Measurements from ENCODE around the gene PCDH18. TPM values are rescaled to one million over a fixed set of nuclear protein-coding genes. Genes with fewer than 3 reads are reported as not detected.
A peak's percentile ranks its signal among the peaks of the same experiment; 100 is the strongest.

The PCDH18 gene, protein sequence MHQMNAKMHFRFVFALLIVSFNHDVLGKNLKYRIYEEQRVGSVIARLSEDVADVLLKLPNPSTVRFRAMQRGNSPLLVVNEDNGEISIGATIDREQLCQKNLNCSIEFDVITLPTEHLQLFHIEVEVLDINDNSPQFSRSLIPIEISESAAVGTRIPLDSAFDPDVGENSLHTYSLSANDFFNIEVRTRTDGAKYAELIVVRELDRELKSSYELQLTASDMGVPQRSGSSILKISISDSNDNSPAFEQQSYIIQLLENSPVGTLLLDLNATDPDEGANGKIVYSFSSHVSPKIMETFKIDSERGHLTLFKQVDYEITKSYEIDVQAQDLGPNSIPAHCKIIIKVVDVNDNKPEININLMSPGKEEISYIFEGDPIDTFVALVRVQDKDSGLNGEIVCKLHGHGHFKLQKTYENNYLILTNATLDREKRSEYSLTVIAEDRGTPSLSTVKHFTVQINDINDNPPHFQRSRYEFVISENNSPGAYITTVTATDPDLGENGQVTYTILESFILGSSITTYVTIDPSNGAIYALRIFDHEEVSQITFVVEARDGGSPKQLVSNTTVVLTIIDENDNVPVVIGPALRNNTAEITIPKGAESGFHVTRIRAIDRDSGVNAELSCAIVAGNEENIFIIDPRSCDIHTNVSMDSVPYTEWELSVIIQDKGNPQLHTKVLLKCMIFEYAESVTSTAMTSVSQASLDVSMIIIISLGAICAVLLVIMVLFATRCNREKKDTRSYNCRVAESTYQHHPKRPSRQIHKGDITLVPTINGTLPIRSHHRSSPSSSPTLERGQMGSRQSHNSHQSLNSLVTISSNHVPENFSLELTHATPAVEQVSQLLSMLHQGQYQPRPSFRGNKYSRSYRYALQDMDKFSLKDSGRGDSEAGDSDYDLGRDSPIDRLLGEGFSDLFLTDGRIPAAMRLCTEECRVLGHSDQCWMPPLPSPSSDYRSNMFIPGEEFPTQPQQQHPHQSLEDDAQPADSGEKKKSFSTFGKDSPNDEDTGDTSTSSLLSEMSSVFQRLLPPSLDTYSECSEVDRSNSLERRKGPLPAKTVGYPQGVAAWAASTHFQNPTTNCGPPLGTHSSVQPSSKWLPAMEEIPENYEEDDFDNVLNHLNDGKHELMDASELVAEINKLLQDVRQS
- total RNA-seq, result 10 to 100 TPM in 2 of 4 donors, 1 to 10 TPM in 2; 2.1 to 22.4 (median 11.5) TPM

DNA sequence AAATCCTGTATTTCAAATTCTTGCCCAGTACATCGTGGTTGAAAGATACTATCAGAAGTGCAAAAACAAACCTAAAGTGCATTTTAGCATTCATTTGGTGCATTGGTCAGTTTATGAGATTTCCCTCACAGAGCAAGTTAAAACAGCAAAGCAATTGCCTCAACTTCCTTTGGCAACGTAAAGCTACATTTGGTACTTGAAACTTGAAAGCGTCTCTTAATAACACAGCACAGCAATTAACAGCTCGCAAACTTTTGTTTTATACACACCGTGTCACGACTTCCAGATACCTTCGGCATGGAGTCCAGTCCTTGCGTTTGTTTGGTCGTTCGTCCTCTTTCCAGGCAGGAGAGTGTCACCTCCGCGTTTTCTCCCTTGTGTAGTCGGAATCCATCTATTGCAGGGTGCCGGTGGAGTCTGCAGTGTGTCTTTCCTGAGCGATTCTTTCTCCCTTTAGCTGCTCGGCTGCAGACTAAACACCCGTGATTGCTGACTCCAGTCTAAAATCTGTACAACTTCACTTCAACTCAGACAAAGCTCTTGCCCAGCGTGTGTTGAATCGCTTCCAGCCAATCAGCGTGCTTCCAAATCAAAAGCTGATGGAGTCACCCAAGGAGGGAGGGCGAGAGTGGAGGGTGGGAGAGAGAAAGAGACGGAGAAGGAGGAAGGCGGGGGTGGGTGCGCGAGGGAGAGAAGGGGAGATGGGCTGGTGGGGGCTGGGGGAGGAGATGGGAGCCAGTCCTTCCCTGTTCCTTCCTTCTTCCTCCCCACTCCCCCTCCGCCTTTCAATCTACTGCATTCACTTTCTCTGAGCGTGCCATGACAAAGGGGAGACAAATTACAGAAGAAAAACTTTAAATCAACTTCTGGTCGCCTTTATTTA, at the start of gene PCDH18:
Gene PCDH18, minus strand, starts transcription at position 509 of the 883 bp plus-strand sequence. Its CDS starts 406 bp downstream, at position 103.
- 1 to 4% methylated on average over 24 of the region's 28 CpGs for WGBS, 2 donors
- intact Hi-C loops (cut with DNase I), result no loop called here
- peak within 1 kb of the TSS; percentile 63 to 91 (median 84) for H3K27ac ChIP-seq
- peak within 1 kb of the TSS; percentile 39 to 75 (median 57) for H3K4me3 ChIP-seq
- no peaks in the 10 kb centered on the region for H3K27me3 ChIP-seq
- DNase-seq, result peak; percentile 4
- H3K4me1 ChIP-seq, result peaks cover 0 to 27% (median 0%) of the 10 kb centered on the region in 3 donors
- no peak for TF ChIP-seq CTCF (IDR thresholded peaks at IDR 0.05)
- peak in 1 of 4 donors; percentile 61 for TF ChIP-seq POLR2A (IDR thresholded peaks at IDR 0.05)
- no peaks in the 10 kb centered on the region for H3K36me3 ChIP-seq
- H3K9me3 ChIP-seq, result no peaks in the 10 kb centered on the region

DNA sequence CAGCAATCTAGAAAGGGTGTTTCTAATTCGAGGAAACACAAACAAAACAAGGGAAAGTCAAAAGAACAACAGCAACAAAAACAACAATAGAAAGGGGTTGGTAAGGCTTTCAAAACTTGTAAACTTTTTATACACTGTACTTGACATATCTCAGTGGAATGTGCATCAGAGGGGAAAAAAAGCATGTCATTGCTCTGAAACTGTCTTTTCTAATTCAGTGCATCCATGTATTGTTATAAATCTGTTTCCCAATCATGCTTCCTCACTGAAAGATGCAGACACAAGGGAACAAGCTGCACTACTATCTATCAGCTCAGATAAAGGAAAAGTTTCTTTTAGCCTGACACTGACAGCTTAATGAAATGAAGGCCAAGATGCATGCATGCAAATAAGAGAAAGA, 44.2 kb upstream of the PCDH18 start:
- Histone ChIP-seq H3K9me3 (no peaks in the 10 kb centered on the region), H3K27ac (no peak overlapping the region), H3K36me3 (no peaks in the 10 kb centered on the region), H3K4me1 (no peaks in the 10 kb centered on the region), H3K27me3 (no peaks in the 10 kb centered on the region), H3K4me3 (no peak overlapping the region)
- intact Hi-C loops (cut with DNase I), result no loop called here
- TF ChIP-seq POLR2A (IDR thresholded peaks at IDR 0.05) (no peak), CTCF (IDR thresholded peaks at IDR 0.05) (no peak)
- WGBS, 2 donors, result 21 to 60% methylated on average over 1 of the region's 1 CpG
- no peak for DNase-seq

- intact Hi-C loops (cut with DNase I), result no loop called here
- Histone ChIP-seq H3K9me3 (no peaks in the 10 kb centered on the region), H3K4me3 (no peak overlapping the region), H3K27ac (no peak overlapping the region), H3K27me3 (no peaks in the 10 kb centered on the region), H3K36me3 (no peaks in the 10 kb centered on the region), H3K4me1 (no peaks in the 10 kb centered on the region)
- DNase-seq, result no peak
- 86% methylated on average over 1 of the region's 1 CpG; no CpG with 5 or more reads in 1 of the 2 donors for WGBS, 2 donors
- TF ChIP-seq CTCF (IDR thresholded peaks at IDR 0.05), result no peak
- no peak for TF ChIP-seq POLR2A (IDR thresholded peaks at IDR 0.05)
These were observed 40.4 kb upstream of the PCDH18 start for GRCh38 chr4:137572647-137573046.

DNA sequence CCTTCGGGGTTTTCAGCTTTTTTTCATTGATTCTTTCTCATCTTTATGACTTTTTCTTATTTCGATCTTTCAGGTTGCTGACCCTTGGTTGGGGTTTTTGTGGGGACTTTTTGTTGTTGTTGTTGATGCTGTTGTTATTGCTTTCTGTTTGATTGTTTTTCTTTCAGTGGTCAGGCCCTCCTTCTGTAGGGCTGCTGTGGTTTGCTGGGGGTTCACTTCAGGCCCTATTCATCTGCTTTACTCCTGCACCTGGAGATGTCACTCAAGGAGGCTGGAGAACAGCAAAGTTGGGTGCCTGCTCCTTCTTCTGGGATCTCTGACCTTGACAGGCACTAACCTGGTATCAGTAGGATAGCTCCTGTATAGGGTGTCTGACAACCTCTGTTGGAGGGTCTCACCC, 39.9 kb upstream of the PCDH18 start:
- Histone ChIP-seq H3K27me3 (no peaks in the 10 kb centered on the region), H3K36me3 (no peaks in the 10 kb centered on the region), H3K9me3 (no peaks in the 10 kb centered on the region), H3K4me1 (no peaks in the 10 kb centered on the region), H3K4me3 (no peak overlapping the region), H3K27ac (no peak overlapping the region)
- TF ChIP-seq POLR2A (IDR thresholded peaks at IDR 0.05) (no peak), CTCF (IDR thresholded peaks at IDR 0.05) (no peak)
- WGBS, 2 donors, result 81 to 88% methylated on average over 2 of the region's 2 CpGs
- intact Hi-C loops (cut with DNase I), result no loop called here
- DNase-seq, result no peak
